ENCODE measurements around the gene SPATA31D1. TPM values are rescaled to one million over a fixed set of nuclear protein-coding genes. Genes with fewer than 3 reads are reported as not detected.

The SPATA31D1 gene
- total and polyA plus RNA-seq, 2 donors (not counting 3 experiments of a cell fraction or from before 2014, with no cell fraction given) = not detected

GRCh38 chr9:81968026-81968425, 20.5 kb upstream of the SPATA31D1 start:
- Histone ChIP-seq H3K9ac (replicated peaks; ENCODE audit: extremely low read depth, insufficient read depth, low read length) (no peak overlapping the region), H3K79me2 (ENCODE audit: control insufficient read depth, insufficient read depth, low read length) (no peaks in the 10 kb centered on the region), H3K4me3 (replicated peaks in 1 of 3; ENCODE audit: insufficient read depth in 1 of 3, low read depth in 1 of 3, low read length in 3 of 3) (no peak overlapping the region), H2AFZ (ENCODE audit: low read depth, low read length) (no peak overlapping the region), H3K27me3 (ENCODE audit: control insufficient read depth in 2 of 2, insufficient read depth in 2 of 2, low read length in 2 of 2) (no peaks in the 10 kb centered on the region), H3K36me3 (ENCODE audit: control insufficient read depth in 2 of 2, extremely low read depth in 1 of 2, insufficient read depth in 2 of 2, low read length in 2 of 2) (no peaks in the 10 kb centered on the region), H3K9me3 (replicated peaks; ENCODE audit: control insufficient read depth, insufficient read depth, low read length) (no peaks in the 10 kb centered on the region), H3K4me1 (ENCODE audit: control insufficient read depth, extremely low read depth, insufficient read depth, low read length) (no peaks in the 10 kb centered on the region), H3K27ac (ENCODE audit: insufficient read depth, low read depth, low read length) (no peak overlapping the region), H3K4me2 (ENCODE audit: insufficient read depth, low read length) (no peak overlapping the region), H3K9me1 (replicated peaks; ENCODE audit: control insufficient read depth, extremely low read depth, insufficient read depth, low read length) (no peaks in the 10 kb centered on the region), H4K20me1 (replicated peaks; ENCODE audit: control insufficient read depth, extremely low read depth, insufficient read depth, low read length) (no peaks in the 10 kb centered on the region)
- FAIRE-seq = no peak
- intact Hi-C loops (cut with micrococcal nuclease) (no loop called here), dilution Hi-C loops (cut with MboI; ENCODE audit: extremely low pct_ligation_motif_present, low sequenced_read_pairs) (no loop called here)
- ChIA-PET POLR2A (no interaction called here), CTCF (no interaction called here)
- BruUV-seq (replicated peaks) = no TSS peak
- no peak for DNase-seq (ENCODE audit: low read depth, low spot score)
- TF ChIP-seq MYC (IDR thresholded peaks at IDR 0.05; ENCODE audit: low read depth, low read length) (no peak), POLR2A (IDR thresholded peaks at IDR 0.05; ENCODE audit: low read depth, low read length) (no peak), EZH2 (IDR thresholded peaks at IDR 0.05; ENCODE audit: borderline replicate concordance, low read depth, low read length, severe bottlenecking) (no peak), FOS (IDR thresholded peaks at IDR 0.05; ENCODE audit: borderline replicate concordance, insufficient read depth, low read length) (no peak), GATA2 (IDR thresholded peaks at IDR 0.05; ENCODE audit: insufficient read depth, insufficient read length, low read depth, low read length) (no peak), CTCF (IDR thresholded peaks at IDR 0.05; ENCODE audit: extremely low read depth in 1 of 2, insufficient read depth in 1 of 2, low read depth in 1 of 2, low read length in 2 of 2) (no peak), POLR2AphosphoS5 (IDR thresholded peaks at IDR 0.05; ENCODE audit: insufficient read depth, low read depth, low read length) (no peak), JUN (IDR thresholded peaks at IDR 0.05; ENCODE audit: borderline replicate concordance, insufficient read depth, insufficient read length, low read depth) (no peak)
- TF ChIP-seq, protein P1, sequence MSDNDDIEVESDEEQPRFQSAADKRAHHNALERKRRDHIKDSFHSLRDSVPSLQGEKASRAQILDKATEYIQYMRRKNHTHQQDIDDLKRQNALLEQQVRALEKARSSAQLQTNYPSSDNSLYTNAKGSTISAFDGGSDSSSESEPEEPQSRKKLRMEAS (IDR thresholded peaks at IDR 0.05; ENCODE audit: insufficient read depth, insufficient read length) = no peak

Measured in endothelial cell of umbilical vein (primary cell).